IPS DF 4.7 (cell line): ENCODE measurements around the gene OPCML.
A peak's percentile ranks its signal among the peaks of the same experiment; 100 is the strongest.

Experiments
- DNase-seq: peaks from one replicate; pipeline ENCODE4 v3.0.0-alpha.2; 2013; ENCODE audit warnings: low spot score; ENCODE audit errors: extremely low read depth

The OPCML gene

DNA sequence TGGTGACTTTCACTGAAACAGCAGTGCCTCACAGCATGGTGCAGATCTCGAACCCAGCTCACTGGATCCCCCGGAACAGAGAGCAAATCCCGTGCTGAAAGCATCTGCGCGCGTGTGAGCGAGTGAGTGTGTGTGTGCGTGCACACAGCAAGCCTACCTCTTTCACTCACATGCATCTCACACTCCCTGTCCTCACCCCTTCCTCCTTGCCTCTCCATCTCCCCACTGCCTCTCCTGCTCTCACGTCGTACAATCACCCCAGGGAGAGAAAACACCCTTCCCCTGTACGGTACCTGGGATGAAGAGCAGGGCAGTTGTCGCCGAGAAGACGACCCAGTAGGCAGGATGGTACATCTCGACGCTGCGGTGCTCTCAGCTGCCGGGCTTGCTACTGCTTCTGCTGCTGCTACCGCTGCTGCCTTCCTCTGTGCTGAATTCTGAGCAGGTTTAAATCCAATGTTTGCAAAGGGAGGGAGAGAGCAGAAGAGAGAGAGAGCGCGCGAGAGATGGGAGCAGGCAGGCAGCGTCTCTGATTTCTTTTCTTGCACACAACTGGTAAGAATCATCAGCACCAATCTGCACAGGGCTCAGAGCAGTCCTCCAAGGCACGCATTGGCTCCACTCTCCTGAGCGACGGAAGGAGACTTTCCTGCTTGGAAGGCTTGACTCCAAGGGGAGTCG is at the start of gene OPCML:
TSS of gene OPCML (minus strand) at position 531 of the 681 bp plus-strand sequence.
- DNase-seq = no peak

DNA sequence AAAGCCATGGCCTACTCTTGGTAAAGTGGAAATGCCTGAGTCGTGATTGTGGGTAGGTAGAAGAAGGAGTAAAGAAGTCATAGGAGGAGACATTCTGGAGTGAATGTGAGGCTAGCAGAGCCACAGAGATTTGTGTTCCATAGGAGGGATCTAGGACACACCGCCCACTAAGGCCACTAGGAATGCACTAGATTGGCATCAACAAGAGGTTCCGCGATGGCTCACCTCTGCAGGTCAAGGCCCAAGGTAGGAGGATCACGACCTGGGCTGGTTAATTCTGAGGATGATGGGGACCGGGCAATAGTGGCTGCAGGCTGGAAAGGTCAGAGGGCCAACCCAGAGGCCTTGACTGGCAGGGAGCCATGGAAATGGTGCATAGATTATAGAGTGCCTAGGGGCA is 48.8 kb upstream of the OPCML start:
- no peak for DNase-seq

DNA sequence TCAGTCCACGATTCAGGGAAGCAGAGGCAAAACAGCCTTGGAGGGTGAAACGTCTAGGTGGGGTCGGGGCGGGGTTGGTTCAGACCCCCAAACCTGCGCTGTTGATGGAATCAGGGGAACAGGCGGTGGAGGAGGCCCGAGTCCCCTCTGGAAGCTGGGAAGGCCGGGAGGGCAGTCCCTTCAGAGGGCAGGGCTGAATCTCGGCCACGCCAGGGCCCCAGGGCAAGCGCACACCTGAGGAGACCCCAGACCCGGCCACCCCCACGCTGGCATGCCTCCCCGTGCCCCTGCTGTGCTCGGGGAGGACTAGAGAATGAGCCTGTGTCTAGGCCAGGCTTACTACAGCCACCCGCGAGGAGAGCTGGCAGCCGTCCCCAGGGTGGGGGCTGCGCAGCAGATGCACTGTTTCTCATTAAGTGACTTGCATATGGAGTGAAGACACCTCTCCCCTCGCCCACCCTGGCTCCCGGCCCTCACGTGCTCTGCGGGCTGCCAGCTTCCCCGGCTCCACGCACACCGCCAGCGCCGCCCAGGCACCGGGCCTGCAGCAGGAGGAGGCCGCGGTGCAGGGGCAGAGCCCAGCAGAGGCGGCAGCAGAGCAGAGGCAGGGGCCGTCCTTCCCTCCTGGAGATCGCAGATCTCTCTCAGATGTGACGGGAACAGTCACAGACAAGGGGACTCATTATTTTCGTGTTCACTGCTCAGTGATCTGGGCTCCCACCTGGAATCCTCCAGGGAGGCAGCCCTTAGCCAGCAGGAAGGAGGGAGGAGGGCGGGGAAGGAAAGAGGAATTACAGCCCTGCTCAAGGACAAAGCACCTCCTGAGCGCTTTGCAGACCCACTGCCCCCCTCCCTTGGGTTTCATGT is 47.1 kb upstream of the OPCML start:
- DNase-seq = no peak

DNA sequence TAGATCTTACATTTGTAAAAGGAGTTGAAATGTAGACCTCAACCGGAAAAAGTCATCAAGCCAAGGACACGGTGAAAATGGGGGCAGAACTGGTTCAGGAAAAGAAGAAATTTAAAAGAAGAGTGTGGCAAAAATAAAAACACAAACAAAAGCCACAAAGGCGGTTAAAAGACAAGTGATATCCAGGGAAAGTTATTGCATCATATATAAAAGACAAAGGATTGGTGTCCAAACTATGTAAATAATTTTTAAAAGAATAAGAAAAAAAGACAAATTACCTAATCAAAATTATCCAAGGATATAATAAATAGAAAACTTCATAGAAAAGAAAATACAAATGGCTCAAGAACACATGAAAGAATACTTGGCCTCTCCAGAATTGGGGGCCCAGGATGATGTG is 45.1 kb upstream of the OPCML start:
- DNase-seq = no peak

DNA sequence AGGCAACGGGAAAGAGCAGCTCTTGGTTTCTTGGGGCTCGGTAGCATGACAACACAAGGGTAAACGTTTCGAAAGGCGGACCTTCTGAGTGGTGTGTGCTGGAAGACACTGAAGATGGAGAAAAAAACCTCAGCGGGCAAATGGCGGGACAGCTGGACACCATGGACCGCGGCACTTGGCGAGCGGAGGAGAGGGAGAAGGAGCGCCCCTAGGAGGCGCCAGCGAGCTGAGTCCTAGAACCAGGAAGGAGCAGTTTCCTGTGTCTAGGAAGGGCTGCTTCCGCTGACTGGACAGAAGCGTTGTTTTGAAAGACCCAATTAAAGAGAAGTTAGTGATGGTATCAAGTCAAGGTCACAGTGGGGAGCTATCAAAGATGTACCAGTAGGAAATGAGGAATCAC is 44.0 kb upstream of the OPCML start:
- DNase-seq = peak; percentile 38

DNA sequence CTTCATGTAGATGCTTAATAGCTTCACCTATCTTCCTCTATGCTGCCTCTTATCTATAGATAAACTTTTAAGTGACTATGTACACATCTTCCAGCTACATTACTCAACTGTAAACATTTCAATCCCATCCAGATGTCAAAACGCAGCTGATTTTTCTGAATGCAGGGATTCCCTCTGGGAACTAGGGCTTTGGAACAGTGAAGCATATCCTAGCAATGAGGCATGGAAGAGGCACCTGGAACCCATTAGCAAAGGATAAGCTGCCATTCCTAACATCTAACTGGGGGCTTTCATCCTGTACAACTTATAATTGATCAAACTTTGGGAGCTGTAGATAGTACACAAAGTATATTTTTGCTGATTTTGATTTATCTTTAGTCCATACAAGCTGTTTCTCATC is 40.8 kb upstream of the OPCML start:
- DNase-seq = no peak

DNA sequence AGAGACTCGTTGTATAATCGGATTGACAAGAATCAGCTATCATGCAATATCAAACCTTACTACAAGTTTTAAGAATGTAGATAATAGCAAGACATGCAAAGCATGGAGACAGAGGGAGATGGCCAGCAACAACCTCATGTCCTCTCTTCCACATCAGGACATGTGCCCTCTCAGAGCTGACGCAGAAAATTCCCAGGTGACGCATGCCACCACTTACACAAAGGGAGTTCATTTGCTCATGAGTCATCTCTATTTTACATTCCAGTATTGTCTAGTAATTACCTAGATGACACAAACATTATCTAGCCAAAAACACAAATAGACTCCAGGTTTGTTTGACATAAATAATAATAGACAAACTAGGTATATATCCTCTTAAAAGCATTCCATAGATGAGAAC is 38.1 kb upstream of the OPCML start:
- DNase-seq = no peak

DNA sequence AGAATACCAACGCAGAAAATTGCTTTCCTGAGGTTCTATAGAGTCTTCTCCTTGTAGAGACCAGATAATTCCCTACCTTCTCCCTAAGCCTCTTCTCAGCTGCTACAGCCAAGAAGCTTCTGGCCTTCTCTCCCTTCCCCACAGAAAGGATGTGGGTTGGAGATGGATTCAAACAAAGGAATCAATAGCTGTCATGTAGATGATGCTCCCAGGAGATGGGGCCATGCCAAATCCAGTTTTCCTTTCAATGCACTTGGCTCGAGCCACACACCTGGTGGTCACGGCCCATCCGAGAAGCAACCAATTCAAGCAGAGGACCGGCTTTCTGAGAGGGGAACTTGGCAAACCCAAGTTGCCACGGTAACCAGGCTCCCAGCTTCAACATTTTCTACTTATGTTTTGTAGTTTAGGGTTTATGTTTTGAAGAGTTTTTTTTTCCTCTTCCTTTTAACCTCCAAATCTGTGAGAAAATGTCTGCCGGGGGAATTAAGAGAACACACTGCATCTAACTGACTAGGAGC is 31.3 kb upstream of the OPCML start:
- DNase-seq = no peak

DNA sequence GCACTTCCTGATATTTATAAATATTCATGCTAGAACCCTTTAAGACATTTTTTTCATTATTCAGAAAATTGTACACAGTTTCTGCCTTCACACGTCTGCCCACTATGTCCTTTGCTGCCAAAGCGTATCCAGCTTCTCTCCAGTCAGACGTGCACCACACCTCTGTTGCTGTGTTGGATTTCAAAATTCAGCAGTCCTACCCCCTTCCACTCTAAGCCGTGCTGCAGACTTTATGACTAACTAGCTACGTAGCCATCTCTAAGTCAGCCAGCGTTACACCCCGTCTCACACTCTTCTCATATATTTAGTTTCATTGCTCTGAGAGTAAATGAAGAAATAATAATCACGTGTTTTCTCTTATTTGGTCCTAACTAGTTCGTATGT is 28.2 kb upstream of the OPCML start:
- no peak for DNase-seq

DNA sequence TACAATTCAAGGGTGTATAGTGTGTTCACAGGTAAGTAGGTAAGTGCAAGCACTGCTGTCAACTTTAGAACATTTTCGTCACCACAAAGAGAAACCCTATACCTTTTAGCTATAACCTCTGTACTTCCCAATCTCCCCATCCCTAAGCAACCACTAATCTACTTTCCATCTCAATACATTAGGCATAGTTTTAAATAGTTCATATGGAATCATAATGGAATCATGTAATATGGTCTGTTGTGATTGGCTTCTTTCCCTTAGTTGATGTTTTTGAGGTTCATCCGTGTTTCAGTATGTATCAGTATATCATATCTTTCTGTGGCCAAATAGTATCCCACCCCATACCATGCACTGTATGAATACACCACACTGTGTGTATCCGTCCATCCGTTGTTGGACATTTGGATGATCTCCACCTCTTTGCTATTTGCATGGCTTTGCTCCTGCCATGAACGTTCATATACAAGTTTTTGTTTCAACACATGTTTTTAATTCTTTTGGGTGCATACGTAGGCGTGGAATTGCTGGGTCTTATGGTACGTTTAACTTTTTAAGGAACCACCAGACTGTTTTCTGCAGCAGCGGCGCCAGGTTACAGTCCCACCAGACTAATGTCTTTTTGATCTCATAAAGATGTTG is 27.7 kb upstream of the OPCML start:
- DNase-seq = no peak

DNA sequence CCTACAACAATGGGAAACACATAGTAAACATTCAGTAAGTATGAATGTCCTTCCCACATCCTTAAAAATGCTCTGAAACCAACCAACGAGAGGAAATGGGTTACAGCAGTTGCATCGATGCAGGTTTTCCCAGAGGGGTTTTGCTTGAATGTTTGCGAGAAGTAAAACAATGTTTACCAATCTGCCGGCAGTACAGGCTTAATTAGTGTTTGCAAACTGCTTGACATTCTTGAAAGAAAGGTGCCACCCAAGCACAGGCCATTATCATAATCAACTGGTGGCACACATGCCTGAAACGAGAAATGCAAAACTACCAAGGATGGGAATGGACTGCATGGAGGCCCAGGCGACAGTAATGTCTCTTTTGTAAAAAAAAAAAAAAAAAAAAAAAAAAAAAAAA is 27.1 kb upstream of the OPCML start:
- no peak for DNase-seq

DNA sequence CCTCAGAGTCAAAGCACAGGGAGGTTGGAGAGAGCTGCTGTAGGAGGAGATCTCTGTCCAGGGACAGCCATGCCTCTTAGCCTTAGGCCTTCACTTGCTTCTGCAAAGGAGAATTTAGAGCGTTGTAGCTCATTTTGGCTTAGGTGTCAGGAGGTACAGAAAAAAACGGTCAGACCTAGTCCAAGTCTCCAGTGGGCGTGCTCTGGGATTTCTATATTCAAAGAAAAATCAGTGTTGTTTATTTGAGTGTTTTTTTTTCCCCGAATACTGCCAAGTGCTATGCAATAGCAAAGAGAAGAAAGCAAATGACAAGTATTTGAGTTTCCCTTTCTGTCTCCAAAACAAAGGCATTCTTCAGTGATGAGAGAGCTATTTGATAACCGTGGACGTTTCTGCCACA is 22.7 kb upstream of the OPCML start:
- DNase-seq = no peak

DNA sequence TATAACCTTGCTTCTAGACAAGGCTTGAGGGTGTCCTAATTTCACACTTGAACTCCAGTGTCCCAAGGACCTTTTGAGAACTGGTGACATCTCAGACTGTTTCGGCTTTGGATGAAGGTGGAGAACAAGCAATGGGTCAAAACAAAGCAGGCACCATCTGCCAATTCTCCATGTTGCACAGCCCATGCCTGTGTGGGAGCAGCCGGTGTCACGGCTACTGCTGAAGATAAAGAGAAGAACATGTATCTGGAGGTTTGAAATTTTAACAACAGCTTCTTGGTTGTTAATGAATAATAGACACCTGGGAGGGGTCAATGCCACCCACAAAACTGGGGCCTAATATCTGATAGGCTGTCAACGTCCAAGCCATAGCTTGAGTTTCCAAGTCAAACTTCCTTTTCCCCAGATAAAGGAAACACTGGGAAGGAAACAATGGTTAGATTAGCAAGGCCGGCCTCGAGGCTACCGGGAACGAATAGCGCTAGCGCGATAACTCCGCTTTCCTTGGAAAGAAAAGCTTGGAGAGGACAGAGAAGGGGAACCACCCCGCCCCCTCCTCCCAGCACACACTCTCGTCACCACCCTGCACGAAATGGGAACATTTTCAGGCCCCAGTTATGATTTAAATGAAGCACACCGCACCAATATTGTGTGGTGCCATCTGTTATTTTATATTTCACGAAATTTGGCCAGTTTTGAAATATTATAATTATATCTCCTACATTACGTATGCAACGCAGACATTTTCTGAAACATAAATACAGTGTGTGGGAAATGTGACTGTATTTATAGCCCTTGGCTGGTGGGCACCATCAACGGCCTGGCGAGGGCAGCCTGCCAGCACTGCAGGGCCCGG is 21.8 kb upstream of the OPCML start:
- no peak for DNase-seq

DNA sequence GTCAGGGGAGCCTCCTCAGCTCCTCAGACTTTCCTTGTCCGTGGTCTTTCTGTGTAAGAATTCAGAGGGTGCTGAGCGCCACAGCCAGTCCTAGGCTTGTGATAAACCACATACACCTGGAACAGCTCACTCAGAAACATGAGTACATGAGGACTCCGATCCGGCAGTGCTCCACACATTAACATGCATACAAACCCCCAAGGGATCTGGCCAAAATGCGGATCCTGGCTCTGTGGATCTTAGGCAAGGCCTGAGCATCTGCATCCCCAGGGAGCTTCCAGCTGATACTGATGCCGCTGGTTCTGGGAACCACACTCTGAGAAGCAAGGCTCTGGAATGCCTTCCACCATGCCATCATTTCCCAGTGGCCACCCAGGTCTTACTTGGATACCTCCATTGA is 20.6 kb upstream of the OPCML start:
- no peak for DNase-seq

DNA sequence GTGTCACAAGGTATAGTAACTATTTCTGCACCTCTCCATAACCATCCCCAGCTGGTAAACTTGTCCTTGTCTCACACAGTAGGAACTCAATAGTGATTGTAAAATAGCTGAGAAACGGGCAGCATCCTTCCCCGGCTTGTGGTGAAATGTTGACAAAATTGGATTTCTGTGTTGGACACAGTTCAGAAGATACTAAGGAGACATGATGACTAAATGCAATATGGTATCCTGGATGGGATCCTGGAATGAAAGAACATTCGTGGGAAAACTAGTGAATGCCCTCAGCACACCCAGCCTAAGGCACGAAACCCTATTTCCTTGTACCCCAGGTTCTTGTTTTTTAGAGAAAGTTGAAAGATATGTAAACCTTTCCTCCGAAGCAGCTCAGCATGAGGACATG is 18.8 kb upstream of the OPCML start:
- DNase-seq = no peak

DNA sequence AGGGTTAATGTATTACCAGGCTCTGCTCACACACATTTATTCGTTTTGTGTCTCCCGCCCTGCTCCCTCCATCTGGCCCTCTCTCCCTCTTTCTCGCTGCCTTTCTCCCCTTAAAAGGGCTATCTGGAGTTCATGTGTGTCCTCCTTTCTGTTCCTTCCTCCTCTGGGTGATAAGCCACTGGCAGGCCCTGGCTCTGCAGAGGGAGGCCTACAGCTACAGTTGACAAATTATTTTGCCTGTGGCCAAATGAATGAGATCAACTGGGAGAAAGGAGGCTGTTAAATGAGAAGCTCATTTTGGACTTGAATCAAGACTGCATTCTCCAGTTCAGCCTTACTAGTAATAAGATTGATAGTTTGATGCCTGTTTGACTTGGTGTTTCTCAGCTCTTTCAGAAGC is 17.5 kb upstream of the OPCML start:
- no peak for DNase-seq

DNA sequence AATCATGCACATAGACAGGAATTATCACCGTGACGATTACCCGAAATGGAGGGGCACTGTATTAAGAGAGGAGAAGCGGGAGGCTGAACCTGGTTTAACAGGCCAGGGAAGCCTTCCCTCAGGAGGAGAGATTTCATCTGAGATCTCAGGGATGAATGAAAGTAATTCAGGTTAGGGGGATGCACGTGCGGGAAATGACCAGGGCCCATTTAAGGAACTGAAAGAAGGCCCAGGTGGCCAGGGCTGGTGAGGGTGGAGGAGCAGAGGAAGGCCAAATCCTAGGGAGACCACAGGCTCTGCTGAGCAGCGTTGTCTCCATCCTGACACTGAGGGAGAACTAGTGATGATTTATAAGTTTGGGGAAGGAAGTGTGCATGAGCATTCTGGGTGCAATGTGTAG is 16.3 kb upstream of the OPCML start:
- no peak for DNase-seq

DNA sequence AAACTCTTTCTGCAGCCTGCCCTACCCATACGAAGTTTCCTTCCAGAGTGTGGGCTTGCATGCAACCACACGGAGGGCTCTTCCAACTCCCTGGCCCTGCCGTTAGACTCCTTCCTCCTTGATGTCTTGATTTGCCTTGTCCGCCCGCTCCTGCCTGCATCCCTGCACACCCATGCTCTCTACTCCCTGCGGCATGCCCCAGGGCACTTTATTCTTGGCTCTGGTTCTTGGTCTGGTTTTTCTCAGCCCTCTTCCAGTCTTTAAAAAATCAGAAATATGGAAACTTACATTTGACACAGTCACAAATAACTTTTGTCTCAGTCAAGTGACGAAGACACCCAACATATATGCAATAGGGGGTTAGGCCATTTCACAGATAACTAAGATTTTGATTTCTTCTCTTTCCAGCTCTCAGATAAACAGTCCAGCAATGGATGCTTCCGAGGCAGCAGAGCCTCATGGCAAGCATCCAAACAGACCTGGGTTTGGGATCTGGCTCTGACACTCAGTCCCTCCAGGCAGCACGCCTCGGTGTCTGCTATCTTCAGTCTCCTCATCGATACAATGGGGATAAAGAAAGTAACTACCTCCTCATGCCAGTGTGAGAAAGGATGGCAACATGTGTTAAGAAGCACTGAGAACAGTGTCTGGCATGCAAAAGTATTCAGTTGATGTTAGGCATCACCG is 15.7 kb upstream of the OPCML start:
- DNase-seq = no peak

DNA sequence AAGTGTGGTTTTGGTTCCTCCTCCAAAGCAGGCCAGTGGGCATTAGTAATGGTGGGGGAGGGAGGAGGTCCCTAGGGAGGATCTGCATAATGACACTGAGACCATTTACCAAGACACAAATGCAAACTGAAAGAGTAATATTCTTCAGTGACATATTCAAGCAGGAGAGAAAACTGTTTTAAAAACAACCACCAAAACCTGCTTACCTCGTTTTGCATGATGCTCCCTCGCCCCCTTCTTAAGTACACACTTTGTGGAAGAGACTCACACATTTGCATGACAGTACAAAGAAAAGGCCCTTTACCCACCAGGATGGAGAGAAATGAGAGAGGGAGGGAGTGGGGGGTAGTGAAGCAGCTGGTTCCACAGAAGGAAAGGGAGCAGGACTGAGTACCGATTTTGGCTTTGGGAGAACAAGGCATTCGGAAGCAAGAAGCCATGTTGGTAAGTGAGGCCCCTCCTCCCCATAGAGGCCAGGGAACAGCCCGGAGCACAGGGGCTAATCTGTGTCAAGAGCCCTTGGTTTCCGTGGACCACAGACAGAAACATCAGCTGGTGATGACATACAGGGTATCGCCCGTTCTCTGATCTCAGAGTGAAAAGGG is 13.0 kb upstream of the OPCML start:
- DNase-seq = no peak

DNA sequence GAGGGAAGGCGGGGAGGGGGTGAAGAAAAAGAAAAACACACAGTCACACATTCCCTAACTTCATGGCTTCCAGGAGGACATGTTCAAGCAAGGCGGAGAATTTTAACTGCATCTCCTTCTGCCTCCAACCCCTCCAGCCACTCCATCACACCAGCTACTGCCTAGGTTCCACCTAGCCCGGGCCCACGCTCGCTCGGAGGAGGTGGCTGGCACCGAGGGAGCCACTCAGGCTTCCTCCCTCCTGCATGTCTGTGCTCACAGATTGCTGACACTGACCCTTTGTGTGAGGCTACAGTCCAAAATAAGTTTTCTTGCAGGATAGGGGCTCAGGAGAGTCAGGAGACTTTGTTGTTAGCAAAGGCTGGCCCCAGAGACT is 9.4 kb upstream of the OPCML start:
- DNase-seq = no peak
